DMS53 treated with DMSO at 0.1 percent for 48 hours (cell line): ENCODE results near the gene RNPEPL1.

Experiments used
- DNase-seq: peaks from one replicate; lab custom pipeline; 2025; ENCODE audit not compliant: unreplicated experiment; lab: John Stamatoyannopoulos, UW

Gene RNPEPL1

GRCh38 chr2:240589850-240590525 is 21.7 kb downstream of the RNPEPL1 start:
- DNase-seq = no peak

DNA sequence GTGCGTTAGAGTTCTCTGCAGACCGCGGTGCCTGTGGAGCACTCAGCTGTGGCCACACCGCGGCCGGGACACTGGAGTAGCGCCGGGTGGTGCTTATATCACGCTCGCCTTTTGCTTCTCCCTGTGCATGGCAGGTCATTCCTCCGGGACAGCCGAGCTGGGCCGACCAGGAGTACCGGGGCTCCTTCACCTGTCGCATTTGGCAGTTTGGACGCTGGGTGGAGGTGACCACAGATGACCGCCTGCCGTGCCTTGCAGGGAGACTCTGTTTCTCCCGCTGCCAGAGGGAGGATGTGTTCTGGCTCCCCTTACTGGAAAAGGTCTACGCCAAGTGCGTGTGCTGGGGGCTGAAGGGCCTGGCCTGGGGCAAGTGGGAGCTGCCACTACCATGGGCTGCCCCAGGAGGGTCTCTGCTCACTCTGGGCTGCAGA is 22.4 kb downstream of the RNPEPL1 start:
- no peak for DNase-seq

- no peak for DNase-seq
These were observed 22.9 kb downstream of the RNPEPL1 start for GRCh38 chr2:240591226-240591625.

DNA sequence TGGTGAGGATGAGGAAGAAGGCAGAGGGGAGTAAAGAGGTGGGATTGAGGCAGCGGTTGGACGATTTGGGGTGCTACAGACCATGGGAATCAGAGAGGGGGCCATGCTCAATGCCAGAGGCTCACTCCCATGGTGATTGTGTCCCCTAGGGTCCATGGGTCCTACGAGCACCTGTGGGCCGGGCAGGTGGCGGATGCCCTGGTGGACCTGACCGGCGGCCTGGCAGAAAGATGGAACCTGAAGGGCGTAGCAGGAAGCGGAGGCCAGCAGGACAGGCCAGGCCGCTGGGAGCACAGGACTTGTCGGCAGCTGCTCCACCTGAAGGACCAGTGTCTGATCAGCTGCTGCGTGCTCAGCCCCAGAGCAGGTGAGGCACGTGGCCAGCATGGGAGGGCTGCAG is 23.5 kb downstream of the RNPEPL1 start:
- no peak for DNase-seq

DNA sequence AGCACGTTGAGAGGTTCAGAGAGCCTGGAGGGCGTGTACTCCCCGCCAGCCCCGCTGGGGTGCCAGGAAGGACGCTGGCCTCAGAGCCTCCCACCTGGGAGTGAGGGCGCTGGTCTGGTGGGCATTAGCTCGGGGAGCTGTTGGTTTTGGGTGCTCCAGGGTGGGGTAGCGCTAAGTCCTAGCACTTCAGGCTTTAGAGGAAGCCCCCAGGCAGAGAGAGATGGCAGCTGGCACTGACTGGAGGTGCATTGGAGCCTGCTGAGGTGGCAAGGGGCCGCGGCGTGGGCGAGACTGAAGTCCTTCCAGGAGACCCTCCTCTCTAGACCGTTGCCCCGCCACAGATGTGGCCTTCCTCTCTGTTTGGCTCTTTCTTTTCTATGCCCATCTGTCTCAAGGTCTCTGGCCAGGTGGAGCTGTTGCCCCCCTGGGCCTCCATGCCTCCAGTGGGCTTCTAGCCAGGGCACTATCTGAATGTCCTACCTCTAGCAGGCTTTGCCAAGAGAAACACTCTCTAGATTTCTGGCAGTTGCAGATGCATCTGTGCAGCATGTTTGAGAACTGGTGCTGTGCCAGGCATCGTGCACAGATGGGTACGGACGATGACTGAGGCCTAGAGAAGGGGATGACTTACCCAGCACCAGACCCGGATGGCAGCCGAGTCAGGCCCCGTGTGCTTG is 24.9 kb downstream of the RNPEPL1 start:
- DNase-seq = no peak

- no peak for DNase-seq
These were observed 25.6 kb downstream of the RNPEPL1 start for GRCh38 chr2:240593703-240594451.

DNA sequence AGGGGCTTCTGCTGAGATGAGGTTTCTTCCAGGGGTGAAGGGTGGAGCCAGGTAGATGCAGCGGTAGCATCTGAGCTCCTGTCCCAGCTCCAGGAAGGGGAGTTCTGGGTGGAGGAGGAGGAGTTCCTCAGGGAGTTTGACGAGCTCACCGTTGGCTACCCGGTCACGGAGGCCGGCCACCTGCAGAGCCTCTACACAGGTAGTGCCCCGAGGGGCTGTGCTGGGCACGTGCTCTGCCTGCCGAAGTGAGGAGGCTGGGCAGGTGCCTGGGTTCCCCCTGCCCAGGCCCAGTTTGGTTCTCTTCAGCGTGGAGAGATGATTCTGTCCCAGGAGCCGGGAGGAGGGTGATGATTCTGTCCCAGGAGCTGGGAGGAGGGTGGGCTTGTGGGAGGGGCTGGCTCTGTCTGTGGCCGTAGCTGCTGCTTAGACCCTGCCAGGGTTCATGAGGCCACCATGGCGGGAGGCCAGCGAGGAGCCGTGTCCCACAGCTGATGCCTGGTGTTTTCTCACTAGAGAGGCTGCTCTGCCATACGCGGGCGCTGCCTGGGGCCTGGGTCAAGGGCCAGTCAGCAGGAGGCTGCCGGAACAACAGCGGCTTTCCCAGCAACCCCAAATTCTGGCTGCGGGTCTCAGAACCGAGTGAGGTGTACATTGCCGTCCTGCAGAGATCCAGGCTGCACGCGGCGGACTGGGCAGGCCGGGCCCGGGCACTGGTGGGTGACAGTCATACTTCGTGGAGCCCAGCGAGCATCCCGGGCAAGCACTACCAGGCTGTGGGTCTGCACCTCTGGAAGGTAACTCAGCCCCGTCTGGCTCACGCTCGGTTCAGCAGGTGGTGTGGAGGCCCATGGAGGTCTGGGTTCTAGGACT is 26.5 kb downstream of the RNPEPL1 start:
- DNase-seq = no peak

- peak; percentile 12 for DNase-seq
These were observed 27.2 kb downstream of the RNPEPL1 start for GRCh38 chr2:240595381-240596079.

DNA sequence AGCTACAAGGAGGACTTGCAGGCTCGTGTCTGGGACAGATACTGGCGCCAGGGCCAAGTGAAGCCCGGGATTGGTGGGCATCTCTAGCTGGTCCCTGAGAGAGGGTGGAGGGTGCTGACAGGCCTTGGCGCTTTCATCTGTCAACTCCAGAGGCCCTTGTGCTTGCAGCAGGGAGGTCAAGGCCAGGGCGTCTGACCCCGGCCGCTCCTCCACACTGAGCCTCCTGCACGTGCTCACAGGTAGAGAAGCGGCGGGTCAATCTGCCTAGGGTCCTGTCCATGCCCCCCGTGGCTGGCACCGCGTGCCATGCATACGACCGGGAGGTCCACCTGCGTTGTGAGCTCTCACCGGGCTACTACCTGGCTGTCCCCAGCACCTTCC is 27.8 kb downstream of the RNPEPL1 start:
- DNase-seq = no peak

GRCh38 chr2:240596491-240596931 is 28.2 kb downstream of the RNPEPL1 start:
- no peak for DNase-seq

DNA sequence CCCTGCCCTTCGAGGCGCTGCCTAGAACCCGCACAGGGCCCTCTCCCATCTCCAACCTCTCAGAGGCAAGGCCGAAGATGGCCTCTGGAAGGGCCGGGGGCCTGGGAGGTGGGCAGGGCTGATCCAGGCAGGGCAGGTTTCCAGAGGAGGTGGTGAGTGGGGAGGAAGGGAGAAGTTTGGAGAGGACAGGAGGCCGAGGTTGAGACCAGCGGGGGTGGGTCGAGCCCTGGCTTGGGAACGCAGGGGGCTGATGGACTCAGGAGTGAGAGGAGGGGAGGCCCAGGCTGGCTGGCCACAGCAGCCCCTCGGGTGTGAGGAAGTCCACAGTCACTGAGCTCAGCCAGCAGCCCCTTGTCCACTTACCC is 28.8 kb downstream of the RNPEPL1 start:
- DNase-seq = no peak

DNA sequence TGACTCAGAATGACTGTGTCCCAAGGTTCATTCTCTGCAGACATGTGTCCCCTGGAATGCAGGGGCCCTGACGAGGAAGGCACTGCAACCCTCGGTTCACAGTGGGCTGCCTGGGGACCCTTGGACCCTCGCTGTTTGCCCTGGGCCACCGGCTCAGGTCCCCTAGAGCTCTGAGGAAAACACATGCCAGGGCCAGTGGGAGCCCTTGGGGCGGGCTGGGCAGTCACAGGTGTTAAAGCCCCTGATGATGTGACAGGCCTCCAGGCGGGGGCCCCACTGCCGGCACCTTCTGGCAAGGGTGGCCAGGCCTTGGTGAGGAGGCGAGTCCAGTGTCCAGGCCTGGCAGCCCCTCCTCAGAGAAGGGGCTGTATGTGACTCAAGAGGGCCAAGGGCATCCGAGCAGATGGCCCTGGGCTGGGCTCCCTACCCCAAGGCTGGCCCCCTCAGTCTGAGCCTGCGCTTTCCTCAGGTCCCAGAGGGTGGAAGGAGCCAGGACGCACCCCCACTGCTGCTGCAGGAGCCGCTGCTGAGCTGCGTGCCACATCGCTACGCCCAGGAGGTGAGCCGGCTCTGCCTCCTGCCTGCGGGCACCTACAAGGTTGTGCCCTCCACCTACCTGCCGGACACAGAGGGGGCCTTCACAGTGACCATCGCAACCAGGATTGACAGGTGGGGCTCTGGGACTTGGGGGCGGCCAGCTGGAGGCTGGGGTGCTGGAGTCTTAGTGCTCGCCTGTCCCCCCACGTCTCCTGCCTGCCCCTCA is 29.3 kb downstream of the RNPEPL1 start:
- DNase-seq = no peak

GRCh38 chr2:240598311-240598911 is 30.1 kb downstream of the RNPEPL1 start:
- DNase-seq = no peak

- no peak for DNase-seq
These were observed 30.9 kb downstream of the RNPEPL1 start for GRCh38 chr2:240599141-240599583.

DNA sequence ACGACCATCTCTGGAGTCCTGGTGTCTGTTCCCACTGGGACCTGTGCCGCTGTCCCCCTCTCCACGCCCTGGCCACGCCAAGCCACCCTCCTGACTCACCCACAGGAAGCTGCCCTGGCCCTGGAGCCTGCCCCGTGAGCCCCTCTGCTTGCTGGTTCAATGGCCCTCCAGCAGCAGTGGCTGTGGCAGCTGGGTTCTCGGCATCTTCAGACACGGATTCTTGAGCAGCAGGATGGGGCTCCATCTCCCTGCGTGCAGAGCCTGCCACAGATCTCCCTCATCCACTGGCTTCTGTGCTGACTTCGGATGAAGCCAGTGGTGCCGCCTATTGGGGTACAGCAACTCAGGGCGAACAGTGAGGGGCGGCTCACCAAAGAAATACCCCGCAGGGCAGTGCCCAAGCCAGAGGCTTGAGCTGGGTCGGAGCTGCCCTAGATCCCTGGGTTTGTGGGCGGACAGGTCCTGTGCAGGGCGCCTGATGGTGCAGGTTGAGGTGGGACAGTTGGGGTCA is 32.2 kb downstream of the RNPEPL1 start:
- DNase-seq = no peak

- DNase-seq = no peak
These were observed 33.0 kb downstream of the RNPEPL1 start for GRCh38 chr2:240601061-240601830.

DNA sequence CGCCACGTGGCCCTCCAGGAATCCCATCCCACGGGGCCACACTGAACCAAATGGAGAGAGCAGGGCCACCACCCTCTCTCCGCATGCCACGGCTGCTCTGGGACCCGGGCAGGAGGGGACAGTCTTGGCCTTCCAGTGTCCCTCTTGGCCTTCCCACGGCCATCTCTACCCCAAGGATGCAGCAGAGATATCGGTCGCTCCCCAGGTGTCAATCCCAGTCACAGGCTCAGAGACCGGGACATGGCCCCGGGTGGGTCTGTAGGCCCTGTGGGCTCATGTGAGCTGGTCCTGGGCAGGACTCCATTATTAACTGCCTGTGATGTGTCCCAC is 33.5 kb downstream of the RNPEPL1 start:
- DNase-seq = no peak

GRCh38 chr2:240602266-240603050 is 34.2 kb downstream of the RNPEPL1 start:
- no peak for DNase-seq
